ENCODE results near the gene INPP4A. TPM values are rescaled to one million over a fixed set of nuclear protein-coding genes. Genes with fewer than 3 reads are reported as not detected.

The INPP4A gene
- total and polyA plus RNA-seq, 9 of the 15 experiments (the other 6 are each of a cell fraction or from before 2014, with no cell fraction given): 1.8 to 15.7 (median 8.3) TPM

- TF ChIP-seq TRIM25 (IDR thresholded peaks at IDR 0.05; ENCODE audit: borderline replicate concordance): no peak
- no peak for TF ChIP-seq GMEB1 (CRISPR knock-in tag; IDR thresholded peaks at IDR 0.05)
- no peak for TF ChIP-seq KLF6 (CRISPR knock-in tag; IDR thresholded peaks at IDR 0.05; ENCODE audit: borderline replicate concordance)
- TF ChIP-seq CLOCK (CRISPR knock-in tag; IDR thresholded peaks at IDR 0.05; ENCODE audit: borderline replicate concordance): no peak
- TF ChIP-seq ZBTB26 (CRISPR knock-in tag; IDR thresholded peaks at IDR 0.05): no peak
- no peak for TF ChIP-seq PRMT5 (CRISPR knock-in tag; IDR thresholded peaks at IDR 0.05)
Observed at GRCh38 chr2:98507891-98508708, 63.4 kb downstream of the INPP4A start (continued).
